HL-60/S4 (cell line): ENCODE data around the gene PROC.
"Not testable (repeated sequence)": the region's sequence is repeated elsewhere in the genome, so short reads cannot be mapped to it uniquely, and the experiment has no call there.

Experiments
- in situ Hi-C: fragments of 300-500 bp; cut with MboI; formaldehyde crosslinking; loops from 2 replicates; pipeline ENCODE4 v1.14.3; 2022; ENCODE audit warnings: low sequenced_read_pairs

PROC gene

DNA sequence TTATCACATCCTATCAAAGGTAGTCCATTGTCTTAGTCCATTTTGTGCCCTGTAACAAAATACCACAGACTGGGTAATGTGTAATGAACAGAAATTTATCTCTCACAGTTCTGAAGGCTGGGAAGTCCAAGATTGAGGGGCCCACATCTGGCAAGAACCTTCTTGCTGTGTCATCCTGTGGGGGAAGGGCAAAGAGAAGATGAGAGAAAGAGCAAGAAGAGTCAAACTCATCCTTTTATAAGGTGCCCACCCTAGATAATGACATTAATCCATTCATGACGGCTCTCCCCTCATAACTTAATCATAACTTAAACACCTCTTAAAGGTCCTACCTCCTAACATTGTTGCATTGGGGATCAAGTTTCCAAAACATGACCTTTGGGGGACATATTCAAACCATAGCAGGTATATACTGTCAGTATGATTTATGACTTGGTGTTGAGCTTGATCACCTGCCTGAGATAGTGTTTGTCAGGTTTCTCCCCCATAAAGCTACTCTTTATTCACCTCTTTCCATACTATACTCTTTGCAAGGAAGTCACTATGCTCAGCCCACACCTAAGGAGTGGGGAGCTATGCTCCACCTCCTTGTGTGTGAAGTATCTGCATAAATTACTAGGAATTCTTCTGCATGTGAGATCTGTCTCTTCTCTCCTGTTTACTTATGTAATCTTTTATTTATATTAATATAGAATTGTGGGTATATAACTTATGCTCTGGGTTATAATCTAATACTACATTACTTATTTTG lies 25.2 kb upstream of the PROC start:
- in situ Hi-C loops = no loop called here

DNA sequence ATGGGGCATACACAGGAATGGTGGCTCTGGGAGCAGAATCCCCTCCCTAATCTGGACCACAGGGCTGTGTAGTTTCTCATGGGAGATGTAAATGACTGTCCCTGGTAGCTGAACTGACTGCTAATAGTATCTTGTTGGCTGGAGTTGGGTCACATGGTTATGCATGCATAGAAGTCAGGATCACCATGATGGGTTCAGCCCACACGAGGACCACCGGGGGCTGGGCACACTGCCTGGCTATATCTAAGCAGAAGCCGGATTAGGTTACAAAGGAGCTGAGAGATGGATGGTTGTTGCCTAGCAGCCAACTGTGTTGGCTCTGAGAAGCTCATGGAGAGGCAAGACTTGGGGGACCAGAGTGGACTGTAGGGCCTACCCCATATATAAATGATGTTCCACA lies 23.7 kb upstream of the PROC start:
- in situ Hi-C loops = no loop called here

DNA sequence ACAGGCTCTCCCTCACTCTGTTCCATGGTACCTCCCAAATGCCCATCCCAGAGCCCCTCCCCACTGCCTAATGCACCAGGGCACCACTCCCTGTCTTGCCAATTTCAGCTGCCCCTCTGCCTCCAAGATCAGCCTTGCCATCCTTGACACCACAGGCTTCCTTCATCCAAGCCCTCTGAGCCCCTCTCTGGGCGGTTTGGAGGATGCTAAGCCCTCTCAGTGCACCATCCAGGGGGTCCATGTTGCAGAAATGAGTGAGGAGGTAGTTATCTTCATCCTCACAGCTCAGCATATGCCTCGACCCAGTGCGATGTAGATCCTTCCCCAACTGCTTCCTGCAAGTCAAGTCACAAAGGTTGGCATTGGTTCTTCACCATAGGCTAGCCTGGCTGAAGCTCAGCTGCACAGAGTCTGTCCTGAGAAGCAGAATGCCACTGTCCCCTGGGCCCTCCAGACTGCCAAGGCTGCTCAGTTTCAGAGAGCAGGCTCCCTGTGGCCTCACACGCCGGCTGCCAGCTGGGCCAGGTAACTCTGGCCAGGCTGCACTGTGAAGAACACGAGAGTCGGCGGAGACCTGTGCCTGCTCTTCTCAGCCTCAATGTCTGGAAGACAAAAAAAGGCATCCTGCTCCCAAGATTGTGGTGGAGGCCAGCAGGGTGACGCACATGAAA lies 20.5 kb upstream of the PROC start:
- in situ Hi-C loops = no loop called here

DNA sequence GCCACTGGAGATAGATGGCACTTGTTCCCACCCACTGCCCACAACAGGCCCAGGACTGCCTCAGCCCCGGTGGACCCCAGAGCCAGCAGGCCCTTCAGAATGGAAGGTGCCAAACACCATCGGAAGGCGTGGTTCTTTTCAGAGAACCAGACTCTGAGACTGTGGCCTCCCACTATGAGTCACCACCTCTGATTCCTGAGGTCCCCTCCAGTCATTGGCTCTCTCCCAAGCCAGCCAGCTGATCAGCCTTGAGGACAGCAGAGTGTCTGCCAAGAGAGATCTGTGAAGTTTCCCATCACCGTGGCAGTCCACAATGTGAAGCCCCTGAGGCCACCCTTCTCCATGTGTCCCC lies 20.0 kb upstream of the PROC start:
- in situ Hi-C loops = no loop called here

DNA sequence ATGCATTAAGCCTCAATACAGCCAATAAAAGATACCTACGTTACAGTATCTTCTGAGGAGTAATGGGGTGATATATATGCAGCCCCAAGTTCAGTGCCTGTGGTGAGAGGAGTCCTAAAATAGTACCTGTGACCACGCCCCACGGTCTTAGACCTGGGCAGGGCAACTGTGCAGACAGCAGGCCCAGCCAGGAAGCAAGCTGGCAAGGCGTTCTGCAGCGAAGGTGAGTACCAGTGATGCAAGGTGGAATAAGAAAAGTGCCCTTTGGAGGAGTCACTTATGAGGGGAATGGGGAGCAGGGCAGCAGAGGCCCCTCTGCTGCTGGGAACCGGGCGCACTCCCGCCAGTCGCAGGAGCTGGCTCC lies 17.7 kb upstream of the PROC start:
- in situ Hi-C loops = no loop called here

DNA sequence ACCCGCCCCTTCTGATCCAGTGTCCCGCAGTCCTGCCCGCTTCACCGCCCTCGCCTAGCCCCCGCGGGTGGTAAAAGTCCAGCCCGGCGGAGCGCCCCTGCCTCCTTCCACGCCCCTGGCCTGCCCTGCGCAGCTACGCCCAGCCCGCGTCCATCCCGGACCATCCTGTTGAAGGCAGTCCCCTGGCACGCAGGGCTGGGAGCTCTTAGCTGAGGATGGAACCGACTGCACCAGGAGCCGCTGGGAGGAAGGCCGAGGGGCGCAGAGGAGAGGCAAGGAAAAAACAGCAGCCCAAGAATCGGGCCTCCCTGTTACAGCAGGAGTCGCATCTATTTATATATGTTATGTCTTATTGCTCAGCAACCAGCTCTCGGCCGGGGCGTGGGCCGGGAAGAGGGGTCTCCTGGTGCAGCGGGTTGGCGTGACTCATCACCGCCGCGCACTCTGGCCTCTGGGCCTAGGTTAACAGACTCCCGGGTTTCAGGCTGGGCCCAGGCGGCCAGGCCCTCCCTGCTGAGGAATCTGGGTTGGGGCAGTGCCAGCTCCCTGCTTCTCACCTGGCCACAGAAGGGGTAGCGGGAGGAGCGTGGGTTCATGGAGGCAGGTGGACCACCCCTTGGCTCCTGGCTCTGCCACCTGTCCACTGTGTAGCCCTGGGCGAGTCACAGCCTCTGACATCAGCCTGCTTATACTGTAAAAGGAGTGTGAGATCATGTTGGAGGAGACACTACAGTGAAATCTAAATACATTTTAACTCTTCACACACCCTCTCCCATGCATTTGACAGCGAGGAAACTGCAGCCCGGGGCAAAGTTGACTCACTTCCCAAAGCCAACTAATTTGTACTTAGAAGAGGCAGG lies 17.1 kb upstream of the PROC start:
- in situ Hi-C loops = no loop called here

DNA sequence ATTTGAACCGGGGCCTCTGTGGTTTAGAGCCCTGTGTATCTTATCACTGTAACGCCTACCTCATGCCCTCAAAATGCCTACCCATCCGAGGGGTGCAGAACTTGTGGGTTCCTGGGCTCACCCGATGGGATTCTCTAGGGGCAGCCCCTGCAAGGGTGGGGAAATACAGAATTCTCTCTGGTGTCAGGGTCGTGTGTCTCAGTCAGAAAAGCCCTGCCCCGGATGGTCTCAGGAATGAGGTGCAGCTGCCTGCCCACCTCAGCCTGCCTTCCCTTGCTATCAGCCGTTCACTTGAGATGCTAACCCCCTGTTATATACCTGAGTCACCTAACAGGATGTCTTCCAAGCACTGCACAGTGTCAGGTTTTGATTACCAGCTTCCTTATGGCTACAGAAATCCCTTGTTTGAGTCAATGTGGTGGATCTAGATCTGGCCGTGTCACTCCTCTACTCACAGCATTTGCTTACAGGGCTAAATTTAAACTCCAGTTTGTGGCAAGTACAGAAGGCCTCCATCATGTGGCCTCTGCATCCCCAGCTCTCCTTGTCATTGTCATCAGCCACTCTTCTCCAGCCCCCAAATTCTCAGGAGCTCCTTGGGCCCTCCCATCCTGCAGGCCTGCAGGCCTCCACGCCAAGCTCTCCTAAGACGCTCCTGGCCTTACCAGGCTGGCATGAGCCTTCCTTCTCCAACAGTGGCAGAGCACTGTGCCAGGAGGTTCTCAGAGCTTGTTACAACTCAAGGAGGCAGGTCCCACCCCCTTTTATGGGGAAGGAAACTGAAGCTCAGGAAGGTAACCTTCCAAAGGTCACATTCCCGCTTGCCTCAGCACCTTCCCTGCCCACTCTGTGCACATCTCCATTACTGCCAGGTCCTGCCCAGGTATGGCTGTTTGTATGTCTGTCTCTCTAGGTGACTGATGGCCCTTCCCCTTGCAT lies 16.2 kb upstream of the PROC start:
- in situ Hi-C loops = no loop called here

DNA sequence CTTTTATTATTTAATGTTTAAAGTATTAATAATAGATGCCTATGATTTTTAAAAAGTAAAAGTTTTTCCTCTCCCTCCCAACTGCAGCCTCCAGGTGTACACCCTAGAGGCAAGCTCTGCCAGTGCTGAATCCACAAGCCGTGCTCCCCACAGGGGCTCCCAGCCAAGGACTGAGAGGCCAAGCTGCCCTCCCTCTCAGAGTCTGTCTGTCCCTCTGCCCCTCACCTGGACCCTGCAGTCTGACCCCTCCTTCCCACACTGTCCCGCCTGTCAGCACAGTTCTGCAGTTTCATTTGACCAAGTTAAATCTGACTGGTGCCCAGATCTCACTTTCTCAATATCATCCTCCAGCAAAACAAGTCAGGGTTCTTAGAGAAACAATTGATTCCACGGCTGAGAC lies 14.8 kb upstream of the PROC start:
- in situ Hi-C loops = no loop called here

DNA sequence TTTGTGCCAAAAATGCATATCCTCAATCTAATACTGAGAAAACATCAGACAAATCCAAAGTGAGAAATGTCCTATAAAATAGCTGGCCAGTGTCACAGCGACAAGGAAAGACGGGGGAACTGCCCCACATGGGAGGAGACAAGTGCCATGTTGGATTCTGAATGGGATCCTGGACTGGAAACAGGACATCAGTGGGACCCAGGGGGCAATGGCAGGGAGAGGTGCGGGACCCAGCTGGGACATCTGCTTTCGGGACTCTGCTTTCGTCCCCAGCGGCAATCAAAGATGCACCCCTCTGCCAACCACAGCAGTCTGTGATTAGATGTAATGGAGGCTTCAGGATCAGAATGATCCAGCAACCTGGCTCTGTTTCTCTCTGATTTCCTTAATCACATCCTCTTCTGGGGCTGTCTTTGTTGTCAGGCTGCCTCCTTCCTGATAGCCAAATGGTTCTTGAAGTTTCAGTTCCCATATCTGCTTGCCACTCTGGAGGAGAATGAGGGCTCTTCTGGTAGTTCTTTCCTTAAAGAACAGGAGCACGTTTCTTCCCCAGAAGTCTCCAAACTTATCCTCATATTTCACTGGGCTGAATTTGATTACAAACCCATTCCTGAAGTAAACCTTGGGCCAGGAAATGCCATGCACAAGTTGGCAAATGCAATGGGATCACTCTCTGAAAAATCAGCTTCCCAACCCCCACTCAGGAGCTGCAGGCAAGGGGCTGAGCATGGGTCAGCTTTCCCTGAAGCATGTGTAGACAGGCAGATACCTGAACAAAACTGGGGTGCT lies 13.6 kb upstream of the PROC start:
- in situ Hi-C loops = no loop called here

DNA sequence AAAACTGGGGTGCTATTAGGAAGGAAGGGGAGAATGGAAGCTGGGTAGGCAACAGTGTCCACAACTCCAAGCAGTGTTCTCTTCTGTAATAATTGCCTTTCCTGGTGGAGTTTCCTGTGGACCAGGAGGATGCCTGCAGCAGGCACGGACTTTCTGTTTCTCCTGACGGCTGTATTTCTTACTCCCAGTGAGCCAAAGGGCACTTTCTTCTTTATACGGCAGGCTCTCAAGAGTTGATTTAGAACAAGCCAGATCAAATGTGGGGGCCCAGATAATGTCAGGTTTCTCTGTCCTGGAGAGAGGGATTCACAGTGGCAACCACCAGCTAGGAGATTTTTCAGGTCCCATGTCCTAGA lies 13.0 kb upstream of the PROC start:
- in situ Hi-C loops = no loop called here

DNA sequence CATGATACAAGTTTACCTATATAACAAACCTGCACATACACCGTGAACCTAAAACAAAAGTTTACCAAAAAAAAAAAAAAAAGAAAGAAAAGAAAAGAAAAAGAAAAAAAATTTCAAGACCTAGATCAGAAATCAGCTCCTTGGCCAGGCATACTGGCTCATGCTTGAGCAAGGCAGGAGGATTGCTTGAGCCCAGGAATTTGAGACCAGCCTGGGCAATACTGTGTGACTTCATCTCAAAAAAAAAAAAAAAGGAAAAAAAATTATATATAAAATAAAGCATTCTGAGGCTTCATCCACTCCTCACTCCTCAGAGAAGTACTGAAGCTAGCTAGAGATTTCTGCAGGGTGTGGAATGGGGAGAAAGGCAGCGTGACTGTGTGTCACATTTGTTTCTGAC lies 11.8 kb upstream of the PROC start:
- in situ Hi-C loops = no loop called here

DNA sequence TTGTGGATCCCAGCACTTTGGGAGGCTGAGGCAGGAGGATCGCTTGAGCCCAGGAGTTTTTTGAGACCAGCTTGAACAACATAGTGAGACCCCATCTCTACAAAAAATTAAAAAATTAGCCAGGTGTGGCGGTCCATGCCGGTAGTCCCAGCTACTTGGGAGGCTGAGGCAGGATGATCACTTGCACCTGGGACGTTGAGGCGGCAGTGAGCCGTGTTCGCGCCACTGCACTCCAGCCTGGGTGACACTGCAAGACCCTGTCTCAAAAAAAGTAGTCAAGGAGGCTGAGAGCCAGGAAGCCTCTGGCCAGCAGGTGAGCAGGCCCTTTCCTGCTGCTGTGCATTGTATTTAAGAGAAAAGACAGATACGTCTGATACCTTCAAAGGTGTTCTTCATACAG lies 11.1 kb upstream of the PROC start:
- in situ Hi-C loops = no loop called here

DNA sequence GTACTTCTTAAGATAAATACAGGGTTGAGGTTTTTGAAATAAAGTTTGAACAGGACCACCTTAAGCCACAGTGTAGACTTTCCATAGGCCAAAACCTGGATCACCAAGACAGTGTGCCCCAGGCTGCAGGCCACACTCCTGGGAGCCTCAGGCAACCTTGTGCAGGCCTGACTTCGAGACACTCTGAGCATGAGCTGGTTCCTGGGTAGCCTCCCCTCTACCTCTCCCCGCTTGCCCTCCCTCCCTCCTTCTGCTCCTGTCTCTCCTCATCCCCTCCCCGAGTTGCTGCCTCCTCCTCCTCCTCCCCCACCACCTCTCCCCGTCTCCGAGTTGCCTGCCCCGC lies 10.6 kb upstream of the PROC start:
- in situ Hi-C loops = no loop called here

DNA sequence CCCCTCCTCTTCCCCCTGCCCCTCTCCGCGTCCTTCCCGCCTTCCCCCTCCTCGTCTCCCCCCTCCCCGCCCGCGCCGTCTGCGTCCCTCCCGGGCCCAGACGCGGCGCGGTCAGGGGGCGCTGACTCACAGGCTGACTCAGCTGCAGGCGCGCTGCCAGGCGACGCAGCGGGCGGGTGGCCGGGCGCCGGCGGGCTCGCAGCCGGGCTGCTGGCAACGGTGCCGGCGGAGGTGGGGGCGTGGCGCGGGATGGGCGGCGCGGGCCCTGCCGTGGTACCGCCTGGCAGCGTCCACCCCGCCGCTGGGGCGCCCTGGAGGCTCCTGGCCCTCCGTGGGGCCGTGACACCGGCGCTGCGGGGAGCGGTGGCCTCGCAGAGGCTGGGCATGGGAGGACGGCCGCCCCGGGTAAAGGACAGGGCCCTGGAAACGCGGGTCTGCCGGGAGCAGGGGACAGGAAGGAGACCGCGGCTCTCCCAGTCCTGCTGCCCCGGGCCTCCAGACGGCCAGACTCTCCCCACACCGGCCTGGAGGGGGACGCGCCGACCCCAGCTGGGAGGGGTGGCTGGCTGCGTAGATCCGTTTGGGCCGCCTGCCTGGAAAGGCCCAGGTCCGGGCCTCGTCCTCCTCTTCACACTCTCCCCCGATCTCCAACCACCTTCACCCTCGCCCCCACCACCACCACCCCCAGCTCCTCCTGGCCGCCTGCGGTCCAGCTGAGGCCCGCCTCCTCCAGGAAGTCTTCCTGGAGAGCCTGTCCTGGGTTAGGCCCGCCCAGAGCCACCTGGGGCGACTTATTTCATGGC lies 10.0 kb upstream of the PROC start:
- in situ Hi-C loops = no loop called here

DNA sequence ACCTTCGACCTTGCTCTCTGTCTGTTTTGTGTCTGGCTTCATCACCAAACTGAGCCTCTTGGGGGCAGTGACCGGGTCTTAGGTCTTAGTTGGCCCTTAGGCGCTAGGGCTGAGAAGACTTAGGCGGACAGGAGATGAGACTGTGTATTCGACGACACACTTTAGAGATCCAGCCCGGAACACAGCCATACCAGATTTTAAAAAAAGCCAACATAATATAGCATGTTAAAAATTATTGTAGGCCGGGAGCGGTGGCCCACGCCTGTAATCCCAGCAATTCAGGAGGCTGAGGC lies 9.5 kb upstream of the PROC start:
- in situ Hi-C loops = no loop called here

DNA sequence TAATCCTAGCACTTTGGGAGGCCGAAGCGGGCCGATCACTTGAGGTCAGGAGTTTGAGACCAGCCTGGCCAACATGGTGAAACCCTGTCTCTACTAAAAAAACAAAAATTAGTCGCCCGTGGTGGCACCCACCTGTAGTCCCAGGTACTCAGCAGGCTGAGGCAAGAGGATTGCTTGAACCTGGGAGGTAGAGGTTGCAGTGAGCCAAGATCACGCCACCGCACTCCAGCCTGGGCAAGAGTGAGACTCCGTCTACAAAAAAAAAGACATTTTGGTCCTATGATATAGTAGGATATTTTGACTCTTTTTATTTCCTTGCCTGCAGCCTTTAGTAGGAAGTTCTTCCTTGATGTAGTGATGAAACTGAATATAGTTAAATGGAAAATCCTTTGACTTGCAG lies 8.5 kb upstream of the PROC start:
- in situ Hi-C loops = not testable (repeated sequence)

DNA sequence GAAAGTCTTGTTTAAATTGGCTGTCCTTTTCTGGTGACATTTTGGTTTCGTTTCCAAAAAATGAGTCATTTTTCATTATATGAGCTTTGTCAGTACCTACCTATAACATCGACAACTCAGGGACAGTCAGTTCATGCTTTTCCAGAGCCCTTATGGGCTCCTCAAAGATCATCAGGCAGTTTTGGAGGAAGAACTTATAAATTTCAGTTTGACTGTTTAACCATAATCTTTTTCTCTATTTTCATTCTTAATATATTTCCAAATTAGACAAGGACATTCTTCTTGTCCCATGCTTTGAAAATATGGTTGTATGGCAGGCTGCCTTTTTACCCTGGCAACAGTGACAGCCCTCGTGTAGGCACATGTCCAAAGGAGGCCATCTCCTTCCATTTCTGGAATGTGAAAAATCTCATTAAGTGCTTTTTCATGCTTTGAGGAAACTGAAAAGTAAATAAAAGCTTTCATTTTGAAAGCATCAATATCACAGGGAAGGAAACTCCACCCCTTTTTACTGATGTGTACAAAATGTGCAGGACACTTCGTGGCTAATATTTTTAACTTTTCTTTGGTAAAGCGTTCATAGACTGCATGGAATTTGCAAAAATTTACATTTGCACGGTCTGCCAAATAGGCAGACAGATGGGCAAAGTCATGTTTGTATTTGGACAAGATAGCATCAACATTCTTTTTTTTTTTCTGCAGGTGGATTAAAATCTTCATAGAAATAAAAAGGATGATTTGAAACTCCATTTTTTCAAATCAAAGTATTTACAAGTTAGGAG lies 7.2 kb upstream of the PROC start:
- in situ Hi-C loops = no loop called here

DNA sequence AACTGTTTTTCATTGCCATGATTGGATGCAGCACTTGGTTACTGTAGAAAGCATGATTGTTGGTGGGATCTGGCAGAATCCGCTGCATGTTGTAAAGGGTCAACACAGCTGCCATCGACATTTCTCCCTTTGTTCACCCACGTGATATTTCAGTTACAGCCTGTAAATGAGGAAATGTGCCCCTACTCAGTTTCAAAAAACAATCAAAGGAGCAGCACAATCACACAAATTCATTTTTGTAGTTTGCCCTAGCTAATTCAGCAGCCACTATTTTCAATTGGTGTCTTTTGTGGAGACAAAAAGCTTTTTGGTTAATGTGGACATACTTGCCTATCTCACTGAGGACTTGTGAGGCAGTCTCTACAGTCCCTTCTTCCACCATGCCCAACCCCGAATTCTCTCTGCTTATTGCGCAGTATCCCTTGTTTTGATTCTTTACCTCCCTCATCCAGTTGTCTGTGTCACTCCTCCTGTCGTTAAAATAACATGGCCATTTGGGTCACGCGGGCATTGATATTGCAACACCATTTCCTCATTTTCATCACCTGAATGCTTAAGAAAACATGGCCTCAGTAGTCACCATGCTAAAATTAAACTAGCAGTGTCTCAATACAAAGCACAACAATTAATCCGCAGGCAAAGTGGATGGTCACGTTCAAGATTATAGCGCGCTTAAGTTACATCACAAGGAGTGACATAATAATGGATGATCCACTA lies 6.4 kb upstream of the PROC start:
- in situ Hi-C loops = no loop called here
